AG09319 (cell line): ENCODE measurements around the gene KTI12.
"Not testable (repeated sequence)": the region's sequence is repeated elsewhere in the genome, so short reads cannot be mapped to it uniquely, and the experiment has no call there.

ENCODE experiments used
- DNase-seq: peaks from one replicate; pipeline ENCODE4 v3.0.0-alpha.2; 2010; ENCODE audit warnings: low read depth; ENCODE audit errors: extremely low read depth
- CTCF ChIP-seq: IDR thresholded peaks from 2 replicates; pipeline ENCODE4 v1.5.1; 2011; ENCODE audit warnings: low read depth, mild to moderate bottlenecking, inconsistent platforms, low read length, moderate library complexity

KTI12 gene, protein sequence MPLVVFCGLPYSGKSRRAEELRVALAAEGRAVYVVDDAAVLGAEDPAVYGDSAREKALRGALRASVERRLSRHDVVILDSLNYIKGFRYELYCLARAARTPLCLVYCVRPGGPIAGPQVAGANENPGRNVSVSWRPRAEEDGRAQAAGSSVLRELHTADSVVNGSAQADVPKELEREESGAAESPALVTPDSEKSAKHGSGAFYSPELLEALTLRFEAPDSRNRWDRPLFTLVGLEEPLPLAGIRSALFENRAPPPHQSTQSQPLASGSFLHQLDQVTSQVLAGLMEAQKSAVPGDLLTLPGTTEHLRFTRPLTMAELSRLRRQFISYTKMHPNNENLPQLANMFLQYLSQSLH

DNA sequence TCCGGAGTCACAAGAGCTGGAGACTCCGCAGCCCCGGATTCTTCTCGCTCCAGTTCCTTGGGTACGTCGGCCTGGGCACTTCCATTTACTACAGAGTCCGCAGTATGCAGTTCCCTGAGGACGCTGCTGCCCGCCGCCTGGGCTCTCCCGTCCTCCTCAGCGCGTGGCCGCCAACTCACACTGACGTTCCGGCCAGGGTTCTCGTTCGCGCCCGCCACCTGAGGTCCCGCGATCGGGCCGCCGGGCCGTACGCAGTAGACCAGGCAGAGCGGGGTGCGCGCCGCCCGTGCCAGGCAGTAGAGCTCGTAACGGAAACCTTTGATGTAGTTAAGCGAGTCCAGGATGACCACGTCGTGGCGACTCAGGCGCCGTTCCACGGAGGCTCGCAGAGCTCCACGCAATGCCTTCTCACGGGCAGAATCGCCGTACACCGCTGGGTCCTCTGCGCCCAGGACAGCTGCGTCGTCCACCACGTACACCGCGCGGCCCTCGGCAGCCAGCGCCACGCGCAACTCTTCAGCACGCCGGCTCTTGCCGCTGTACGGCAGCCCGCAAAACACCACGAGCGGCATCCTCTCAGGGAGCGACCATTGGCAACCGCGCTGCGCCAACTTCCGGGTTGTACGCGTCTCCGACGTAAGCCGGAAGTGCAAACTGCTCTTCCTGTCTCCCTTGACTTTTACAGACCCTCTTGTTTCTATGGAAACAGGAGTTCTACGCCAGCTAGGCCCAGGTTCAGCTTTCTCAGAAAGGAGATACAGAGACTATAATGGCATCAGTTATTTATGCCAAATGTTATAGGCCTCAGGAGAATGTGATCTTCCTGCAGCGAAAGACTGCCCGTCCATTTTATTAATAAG is at the start of gene KTI12:
Gene KTI12 (minus strand): TSS at position 621 of the 860 bp plus-strand sequence. CDS start 49 bp downstream, at position 572.
- no peak for TF ChIP-seq CTCF
- DNase-seq, result peak; percentile 63

GRCh38 chr1:52080014-52080415 is 46.4 kb upstream of the KTI12 start:
- no peak for TF ChIP-seq CTCF
- DNase-seq, result no peak

GRCh38 chr1:52077277-52077676 is 43.7 kb upstream of the KTI12 start:
- DNase-seq, result not testable (repeated sequence)

GRCh38 chr1:52072291-52072690 is 38.7 kb upstream of the KTI12 start:
- no peak for TF ChIP-seq CTCF
- DNase-seq, result no peak

DNA sequence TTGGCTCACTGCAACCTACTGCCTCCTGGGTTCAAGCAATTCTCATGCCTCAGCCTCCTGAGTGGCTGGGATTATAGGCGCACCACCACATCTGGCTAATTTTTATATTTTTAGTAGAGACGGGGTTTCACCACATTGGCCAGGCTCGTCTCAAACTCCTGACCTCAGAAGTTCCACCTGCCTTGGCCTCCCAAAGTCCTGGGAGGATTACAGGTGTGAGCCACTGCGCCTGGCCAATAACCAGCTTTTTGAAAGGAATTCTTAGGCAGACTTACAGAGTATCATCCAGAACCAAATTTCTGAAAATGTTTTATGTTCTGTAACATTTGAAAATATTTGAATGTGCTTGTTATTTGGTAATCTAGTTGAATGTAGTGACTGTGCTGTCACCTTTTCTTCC is 37.1 kb upstream of the KTI12 start:
- DNase-seq, result no peak
- no peak for TF ChIP-seq CTCF

DNA sequence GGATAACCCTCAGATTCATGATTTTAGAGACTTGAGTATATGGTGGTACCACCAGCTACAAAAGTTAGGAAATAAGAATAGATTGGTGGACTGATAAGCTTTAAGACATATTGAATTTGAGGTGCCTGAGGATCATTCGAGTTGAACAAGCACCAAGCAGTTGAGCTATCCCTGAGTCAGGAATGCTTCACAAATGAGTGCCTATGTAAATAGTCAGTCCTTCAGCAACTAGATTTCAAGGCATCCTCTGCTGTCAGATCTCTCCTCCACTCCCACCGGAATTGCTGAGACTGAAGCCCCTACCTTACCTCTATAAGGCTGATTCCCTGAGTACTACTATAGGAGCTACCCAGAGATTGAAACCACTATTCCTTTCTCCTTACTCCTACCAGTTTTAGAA is 29.6 kb upstream of the KTI12 start:
- DNase-seq, result no peak
- no peak for TF ChIP-seq CTCF

- no peak for DNase-seq
- no peak for TF ChIP-seq CTCF
These were observed 27.2 kb upstream of the KTI12 start for GRCh38 chr1:52060822-52061221.
